Mesendoderm (in vitro differentiated cells): ENCODE data around the gene FRMD4A.

Experiments used
- DNase-seq: peaks from one replicate; pipeline ENCODE4 v3.0.0; 2013
- H2AK5ac ChIP-seq: 2 replicates; pipeline ENCODE4 v1.6.1; 2013; ENCODE audit warnings: low read length, inconsistent platforms
- H2BK120ac ChIP-seq: 2 replicates; pipeline ENCODE4 v1.6.1; 2013; ENCODE audit warnings: low read depth, mild to moderate bottlenecking, low read length, moderate library complexity, mixed read lengths
- H2BK15ac ChIP-seq: replicated peaks from 2 replicates; pipeline ENCODE4 v1.6.1; 2013; ENCODE audit warnings: low read depth, mild to moderate bottlenecking, moderate library complexity
- H2BK5ac ChIP-seq: 2 replicates; pipeline ENCODE4 v1.6.1; 2013; ENCODE audit warnings: low read length, inconsistent platforms
- H3K18ac ChIP-seq: 2 replicates; pipeline ENCODE4 v1.6.1; 2013; ENCODE audit warnings: mild to moderate bottlenecking, low read length, mixed read lengths
- H3K23ac ChIP-seq: one replicate; pipeline ENCODE4 v1.6.1; 2013; ENCODE audit warnings: low read length
- H3K27ac ChIP-seq: 2 replicates; pipeline ENCODE4 v1.5.1; 2013; ENCODE audit warnings: low read depth, mild to moderate bottlenecking, inconsistent platforms, low read length, moderate library complexity
- H3K27me3 ChIP-seq: 2 replicates; pipeline ENCODE4 v1.6.1; 2013; ENCODE audit warnings: low read length, control low read depth, mild to moderate bottlenecking, inconsistent platforms; ENCODE audit not compliant: insufficient read depth, poor library complexity
- H3K36me3 ChIP-seq: 2 replicates; pipeline ENCODE4 v1.6.1; 2013; ENCODE audit warnings: low read length, inconsistent platforms; ENCODE audit not compliant: control insufficient read depth, insufficient read depth
- H3K4ac ChIP-seq: one replicate; pipeline ENCODE4 v1.6.1; 2013; ENCODE audit warnings: low read depth, mild to moderate bottlenecking, low read length, moderate library complexity
- H3K4me1 ChIP-seq: 2 replicates; pipeline ENCODE4 v1.6.1; 2013; ENCODE audit warnings: low read depth, low read length, inconsistent platforms; ENCODE audit not compliant: control insufficient read depth
- H3K4me2 ChIP-seq: 2 replicates; pipeline ENCODE4 v1.6.1; 2013; ENCODE audit warnings: low read length
- H3K4me3 ChIP-seq: 2 replicates; pipeline ENCODE4 v1.5.1; 2013; ENCODE audit warnings: mild to moderate bottlenecking, low read length
- H3K56ac ChIP-seq: one replicate; pipeline ENCODE4 v1.6.1; 2013; ENCODE audit warnings: low read length
- H3K79me1 ChIP-seq: 2 replicates; pipeline ENCODE4 v1.6.1; 2013; ENCODE audit warnings: low read length, inconsistent platforms
- H3K79me2 ChIP-seq: 2 replicates; pipeline ENCODE4 v1.6.1; 2013; ENCODE audit warnings: mild to moderate bottlenecking, low read length; ENCODE audit not compliant: control insufficient read depth, insufficient read depth
- H3K9ac ChIP-seq: 2 replicates; pipeline ENCODE4 v1.6.1; 2013; ENCODE audit warnings: low read length, inconsistent platforms
- H4K5ac ChIP-seq: one replicate; pipeline ENCODE4 v1.6.1; 2013; ENCODE audit warnings: low read length
- H4K8ac ChIP-seq: one replicate; pipeline ENCODE4 v1.6.1; 2013; ENCODE audit warnings: low read depth, mild to moderate bottlenecking, control low read depth, low read length, moderate library complexity
- WGBS: extraction: QIAGEN DNeasy Blood & Tissue Kit; methylation state at CpG from one replicate; pipeline ENCODE4 v1.1.7; 2013; ENCODE audit warnings: low lambda C conversion rate, missing lambda C conversion rate; ENCODE audit not compliant: insufficient coverage; ENCODE audit errors: extremely low coverage; 5-methylcytosine and 5-hydroxymethylcytosine counted together

The FRMD4A gene

GRCh38 chr10:13806419-13806818, 524.3 kb downstream of the FRMD4A start:
- H2BK15ac ChIP-seq: no peak overlapping the region
- H3K36me3 ChIP-seq: no peaks in the 10 kb centered on the region
- H3K79me1 ChIP-seq: peaks cover 4% of the 10 kb centered on the region
- DNase-seq: no peak
- no peak overlapping the region for H3K27ac ChIP-seq
- peaks cover 5% of the 10 kb centered on the region for H3K4me1 ChIP-seq
- H3K23ac ChIP-seq: no peak overlapping the region
- H3K4ac ChIP-seq: no peak overlapping the region
- no peaks in the 10 kb centered on the region for H3K27me3 ChIP-seq
- H3K56ac ChIP-seq: no peak overlapping the region
- H3K18ac ChIP-seq: no peak overlapping the region
- H3K4me3 ChIP-seq: no peak overlapping the region
- no peaks in the 10 kb centered on the region for H3K79me2 ChIP-seq
- H2BK120ac ChIP-seq: no peak overlapping the region
- H3K9ac ChIP-seq: no peak overlapping the region
- no peak overlapping the region for H2AK5ac ChIP-seq
- no peak overlapping the region for H4K8ac ChIP-seq
- H3K4me2 ChIP-seq: no peak overlapping the region
- H4K5ac ChIP-seq: no peak overlapping the region
- H2BK5ac ChIP-seq: no peak overlapping the region
- no CpG with 5 or more reads among the region's 3 CpGs for WGBS

- peaks cover 2% of the 10 kb centered on the region for H3K79me1 ChIP-seq
- H3K18ac ChIP-seq: no peak overlapping the region
- no peak for DNase-seq
- H3K4me2 ChIP-seq: no peak overlapping the region
- H3K23ac ChIP-seq: no peak overlapping the region
- no peaks in the 10 kb centered on the region for H3K79me2 ChIP-seq
- peaks cover 2% of the 10 kb centered on the region for H3K4me1 ChIP-seq
- no peaks in the 10 kb centered on the region for H3K36me3 ChIP-seq
- no peak overlapping the region for H3K4me3 ChIP-seq
- no peak overlapping the region for H3K4ac ChIP-seq
- no peak overlapping the region for H4K5ac ChIP-seq
- no peak overlapping the region for H3K56ac ChIP-seq
- no peak overlapping the region for H2BK15ac ChIP-seq
- no peaks in the 10 kb centered on the region for H3K27me3 ChIP-seq
- H2AK5ac ChIP-seq: no peak overlapping the region
- no peak overlapping the region for H3K27ac ChIP-seq
- no peak overlapping the region for H2BK5ac ChIP-seq
- WGBS: no CpG with 5 or more reads among the region's 18 CpGs
- H2BK120ac ChIP-seq: no peak overlapping the region
- H3K9ac ChIP-seq: no peak overlapping the region
- no peak overlapping the region for H4K8ac ChIP-seq
Measured at GRCh38 chr10:13803566-13804554, 526.9 kb downstream of the FRMD4A start.

GRCh38 chr10:13801907-13802288, 528.8 kb downstream of the FRMD4A start:
- Histone ChIP-seq H3K56ac (no peak overlapping the region), H3K4me3 (no peak overlapping the region), H2BK120ac (no peak overlapping the region), H3K4me2 (no peak overlapping the region), H3K9ac (no peak overlapping the region), H2BK15ac (no peak overlapping the region), H4K5ac (no peak overlapping the region), H3K36me3 (no peaks in the 10 kb centered on the region), H3K18ac (no peak overlapping the region), H3K4ac (no peak overlapping the region), H3K4me1 (no peaks in the 10 kb centered on the region), H2AK5ac (no peak overlapping the region), H3K27me3 (no peaks in the 10 kb centered on the region), H4K8ac (no peak overlapping the region), H3K79me1 (no peaks in the 10 kb centered on the region), H3K27ac (no peak overlapping the region), H3K23ac (no peak overlapping the region), H2BK5ac (no peak overlapping the region), H3K79me2 (no peaks in the 10 kb centered on the region)
- no CpG with 5 or more reads among the region's 2 CpGs for WGBS
- no peak for DNase-seq

- Histone ChIP-seq H2BK5ac (no peak overlapping the region), H2AK5ac (no peak overlapping the region), H3K9ac (no peak overlapping the region), H3K36me3 (no peaks in the 10 kb centered on the region), H3K4me3 (no peak overlapping the region), H3K4me1 (no peaks in the 10 kb centered on the region), H3K27me3 (no peaks in the 10 kb centered on the region), H4K8ac (no peak overlapping the region), H3K4ac (no peak overlapping the region), H3K18ac (no peak overlapping the region), H3K27ac (no peak overlapping the region), H3K4me2 (no peak overlapping the region), H3K79me1 (no peaks in the 10 kb centered on the region), H3K23ac (no peak overlapping the region), H3K56ac (no peak overlapping the region), H4K5ac (no peak overlapping the region), H2BK15ac (no peak overlapping the region), H3K79me2 (no peaks in the 10 kb centered on the region), H2BK120ac (no peak overlapping the region)
- whole genome bisulfite sequencing: no CpG with 5 or more reads among the region's 8 CpGs
- DNase-seq: no peak
Measured at GRCh38 chr10:13801156-13801906, 529.4 kb downstream of the FRMD4A start.

- Histone ChIP-seq H3K4me1 (no peaks in the 10 kb centered on the region), H2BK15ac (no peak overlapping the region), H4K5ac (no peak overlapping the region), H3K4ac (no peak overlapping the region), H3K18ac (no peak overlapping the region), H2BK120ac (no peak overlapping the region), H3K56ac (no peak overlapping the region), H4K8ac (no peak overlapping the region), H2BK5ac (no peak overlapping the region), H3K79me2 (no peaks in the 10 kb centered on the region), H3K9ac (no peak overlapping the region), H3K4me3 (no peak overlapping the region), H3K79me1 (no peaks in the 10 kb centered on the region), H2AK5ac (no peak overlapping the region), H3K4me2 (no peak overlapping the region), H3K23ac (no peak overlapping the region), H3K27ac (no peak overlapping the region), H3K36me3 (peaks cover 1% of the 10 kb centered on the region), H3K27me3 (no peaks in the 10 kb centered on the region)
- WGBS: no CpG with 5 or more reads among the region's 9 CpGs
- no peak for DNase-seq
Measured at GRCh38 chr10:13797164-13797563, 533.6 kb downstream of the FRMD4A start.
